CD14-positive monocyte (primary cell): ENCODE results near the gene LRRC28. TPM values are rescaled to one million over a fixed set of nuclear protein-coding genes. Genes with fewer than 3 reads are reported as not detected.
"Not testable (repeated sequence)": the region's sequence is repeated elsewhere in the genome, so short reads cannot be mapped to it uniquely, and the experiment has no call there.

ENCODE experiments used
- DNase-seq, 3 donors: peaks; one replicate each; pipeline ENCODE4 v3.0.0-alpha.2; 2011 to 2022
- H2AFZ ChIP-seq: 2 replicates; pipeline ENCODE4 v1.6.0; 2012; ENCODE audit warnings: mild to moderate bottlenecking, low read depth, low read length, inconsistent platforms; ENCODE audit not compliant: insufficient read depth, poor library complexity, severe bottlenecking
- H3K27ac ChIP-seq, 2 donors: 1 replicate in 1 of 2; 2 replicates in 1 of 2; pipeline ENCODE4 v1.5.1; 2012 to 2013; ENCODE audit warnings: low read length in 2 of 2, control low read depth in 1 of 2, inconsistent platforms in 1 of 2, low read depth in 1 of 2, mild to moderate bottlenecking in 1 of 2
- H3K27me3 ChIP-seq, 2 donors: one replicate each; pipeline versions ENCODE4 v1.6.0 to v1.6.1; 2011 to 2013; ENCODE audit warnings: low read length in 2 of 2; ENCODE audit not compliant: control insufficient read depth in 2 of 2, insufficient read depth in 2 of 2
- H3K36me3 ChIP-seq, 2 donors: replicated peaks in 1 of 2; 1 replicate in 1 of 2; 2 replicates in 1 of 2; pipeline versions ENCODE4 v1.5.1 to v1.6.1; 2012 to 2013; ENCODE audit warnings: low read length in 2 of 2, control low read depth in 1 of 2, inconsistent platforms in 1 of 2, mild to moderate bottlenecking in 1 of 2; ENCODE audit not compliant: insufficient read depth in 2 of 2, control insufficient read depth in 1 of 2
- H3K4me1 ChIP-seq, 2 donors: 1 replicate in 1 of 2; 2 replicates in 1 of 2; pipeline versions ENCODE4 v1.5.1 to v1.6.1; 2012 to 2013; ENCODE audit warnings: low read length in 2 of 2, control low read depth in 1 of 2, inconsistent platforms in 1 of 2, mild to moderate bottlenecking in 1 of 2, moderate library complexity in 1 of 2; ENCODE audit not compliant: insufficient read depth in 2 of 2, control insufficient read depth in 1 of 2
- H3K4me2 ChIP-seq: replicated peaks from 2 replicates; pipeline ENCODE3; 2012; ENCODE audit warnings: low read length, moderate library complexity, mild to moderate bottlenecking; ENCODE audit not compliant: poor library complexity, severe bottlenecking; ENCODE audit errors: extremely low read depth
- H3K4me3 ChIP-seq, 3 experiments: fragments of 200-600 bp in 1 of 3; sonication (generic) in 1 of 3; replicated peaks in 1 of 3; 1 replicate in 2 of 3; 2 replicates in 1 of 3; pipeline ENCODE4 v1.5.1; 2011 to 2013; ENCODE audit warnings: low read length in 3 of 3, mild to moderate bottlenecking in 3 of 3, control low read depth in 2 of 3, low read depth in 2 of 3, inconsistent platforms in 1 of 3, moderate library complexity in 1 of 3
- H3K79me2 ChIP-seq: 2 replicates; pipeline ENCODE4 v1.6.0; 2012; ENCODE audit warnings: mild to moderate bottlenecking, control low read depth, inconsistent platforms, low read length, moderate library complexity; ENCODE audit not compliant: insufficient read depth
- H3K9ac ChIP-seq: 2 replicates; pipeline ENCODE4 v1.6.0; 2017; ENCODE audit warnings: low read length, mild to moderate bottlenecking; ENCODE audit not compliant: insufficient read depth, poor library complexity, severe bottlenecking
- H3K9me3 ChIP-seq, 2 donors: replicated peaks in 1 of 2; 1 replicate in 1 of 2; 2 replicates in 1 of 2; pipeline versions ENCODE4 v1.5.1 to v1.6.1; 2012 to 2013; ENCODE audit warnings: low read length in 2 of 2, control low read depth in 1 of 2; ENCODE audit not compliant: control insufficient read depth in 1 of 2, insufficient read depth in 1 of 2
- H4K20me1 ChIP-seq: 2 replicates; pipeline ENCODE4 v1.6.0; 2012; ENCODE audit warnings: mild to moderate bottlenecking, low read length, control low read depth, moderate library complexity; ENCODE audit not compliant: insufficient read depth
- H3K27ac Mint-ChIP-seq, 7 donors: one replicate each; pipeline ENCODE4 v1.8.0; 2020; ENCODE audit warnings: mild to moderate bottlenecking in 7 of 7, mixed read lengths in 7 of 7, moderate library complexity in 6 of 7, inconsistent platforms in 2 of 7
- H3K27me3 Mint-ChIP-seq, 3 donors: one replicate each; pipeline ENCODE4 v1.8.0; 2021 to 2022; ENCODE audit warnings: low read depth in 3 of 3, mild to moderate bottlenecking in 3 of 3, mixed read lengths in 3 of 3, moderate library complexity in 3 of 3, inconsistent platforms in 1 of 3
- H3K36me3 Mint-ChIP-seq, 2 donors: one replicate each; pipeline ENCODE4 v1.8.0; 2020; ENCODE audit warnings: mixed read lengths in 2 of 2, inconsistent platforms in 1 of 2, mild to moderate bottlenecking in 1 of 2
- H3K4me1 Mint-ChIP-seq: one replicate; pipeline ENCODE4 v1.8.0; 2020; ENCODE audit warnings: mild to moderate bottlenecking, mixed read lengths
- H3K4me3 Mint-ChIP-seq, 2 donors: one replicate each; pipeline ENCODE4 v1.8.0; 2020; ENCODE audit warnings: mild to moderate bottlenecking in 2 of 2, mixed read lengths in 2 of 2, moderate library complexity in 1 of 2
- H3K9me3 Mint-ChIP-seq, 7 donors: one replicate each; pipeline ENCODE4 v1.8.0; 2020 to 2022; ENCODE audit warnings: mixed read lengths in 7 of 7, mild to moderate bottlenecking in 6 of 7, moderate library complexity in 6 of 7, inconsistent platforms in 2 of 7
- WGBS: methylation state at CpG from one replicate; pipeline ENCODE4 v1.1.5; 2013; ENCODE audit warnings: missing lambda C conversion rate; ENCODE audit not compliant: insufficient coverage; 5-methylcytosine and 5-hydroxymethylcytosine counted together
- intact Hi-C, 2 donors: fragments of 100-400 bp; cut with micrococcal nuclease; formaldehyde crosslinking; loops; one replicate each; pipeline versions ENCODE4 v1.15.0 to v1.15.1; 2023
- polyA plus RNA-seq, 3 donors: library from polyadenylated mRNA; depleted of rRNA in 1 of 3; unstranded in 2 of 3; stranded (reverse) in 1 of 3; fragments of 300-500 nt in 2 of 3; fragments of >200 nt in 1 of 3; fragmentation: Illumina TruSeq in 2 of 3; gene quantifications; 1 replicate in 2 of 3; 2 replicates in 1 of 3; pipeline ENCODE4 v1.2.3, GENCODE V29; 2012 to 2021
- TF ChIP-seq, protein P1 (sequence below): fragments of 200-600 bp; IDR thresholded peaks from one replicate; pipeline ENCODE4 v1.8.0; 2022; ENCODE audit warnings: antibody characterized with exemption, mild to moderate bottlenecking

LRRC28 gene
- polyA plus RNA-seq, 3 donors: 18.6 to 25.3 (median 19.8) TPM

DNA sequence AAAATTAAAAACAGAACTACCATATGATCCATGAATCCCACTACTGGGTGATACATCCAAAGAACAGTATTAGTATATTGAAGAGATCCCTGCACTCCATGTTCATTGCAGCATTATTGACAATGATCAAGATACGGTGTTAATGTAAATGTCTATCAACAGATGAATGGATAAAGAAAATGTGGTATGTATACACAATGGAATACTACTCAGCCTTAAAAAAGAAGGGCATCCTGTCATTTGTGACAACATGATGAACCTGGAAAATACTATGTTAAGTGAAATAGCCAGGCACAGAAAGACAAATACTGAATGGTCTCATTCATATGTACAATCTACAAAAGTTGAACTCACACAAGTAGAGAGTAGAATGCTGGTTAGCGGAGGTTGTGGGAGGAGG lies 18.5 kb upstream of the LRRC28 start:
- H3K4me3 ChIP-seq: no peak overlapping the region
- no peak overlapping the region for H3K27ac ChIP-seq
- Mint-ChIP-seq H3K36me3 (peaks cover 2 to 6% of the 10 kb centered on the region in 2 donors), H3K4me3 (no peak overlapping the region), H3K9me3 (no peaks in the 10 kb centered on the region), H3K27ac (no peak overlapping the region), H3K4me1 (peaks cover 10% of the 10 kb centered on the region), H3K27me3 (peaks cover 0 to 6% (median 0%) of the 10 kb centered on the region in 3 donors)
- DNase-seq: no peak
- H3K36me3 ChIP-seq: peaks cover 0 to under 1% of the 10 kb centered on the region in 2 donors
- TF ChIP-seq, protein P1, sequence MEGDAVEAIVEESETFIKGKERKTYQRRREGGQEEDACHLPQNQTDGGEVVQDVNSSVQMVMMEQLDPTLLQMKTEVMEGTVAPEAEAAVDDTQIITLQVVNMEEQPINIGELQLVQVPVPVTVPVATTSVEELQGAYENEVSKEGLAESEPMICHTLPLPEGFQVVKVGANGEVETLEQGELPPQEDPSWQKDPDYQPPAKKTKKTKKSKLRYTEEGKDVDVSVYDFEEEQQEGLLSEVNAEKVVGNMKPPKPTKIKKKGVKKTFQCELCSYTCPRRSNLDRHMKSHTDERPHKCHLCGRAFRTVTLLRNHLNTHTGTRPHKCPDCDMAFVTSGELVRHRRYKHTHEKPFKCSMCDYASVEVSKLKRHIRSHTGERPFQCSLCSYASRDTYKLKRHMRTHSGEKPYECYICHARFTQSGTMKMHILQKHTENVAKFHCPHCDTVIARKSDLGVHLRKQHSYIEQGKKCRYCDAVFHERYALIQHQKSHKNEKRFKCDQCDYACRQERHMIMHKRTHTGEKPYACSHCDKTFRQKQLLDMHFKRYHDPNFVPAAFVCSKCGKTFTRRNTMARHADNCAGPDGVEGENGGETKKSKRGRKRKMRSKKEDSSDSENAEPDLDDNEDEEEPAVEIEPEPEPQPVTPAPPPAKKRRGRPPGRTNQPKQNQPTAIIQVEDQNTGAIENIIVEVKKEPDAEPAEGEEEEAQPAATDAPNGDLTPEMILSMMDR: no peak
- WGBS: no CpG with 5 or more reads among the region's 2 CpGs
- H2AFZ ChIP-seq: no peak overlapping the region
- no peak overlapping the region for H3K9ac ChIP-seq
- no peak overlapping the region for H3K4me2 ChIP-seq
- H4K20me1 ChIP-seq: no peaks in the 10 kb centered on the region
- H3K4me1 ChIP-seq: no peaks in the 10 kb centered on the region
- no peaks in the 10 kb centered on the region for H3K9me3 ChIP-seq
- no peaks in the 10 kb centered on the region for H3K27me3 ChIP-seq
- intact Hi-C loops: no loop called here
- no peaks in the 10 kb centered on the region for H3K79me2 ChIP-seq

DNA sequence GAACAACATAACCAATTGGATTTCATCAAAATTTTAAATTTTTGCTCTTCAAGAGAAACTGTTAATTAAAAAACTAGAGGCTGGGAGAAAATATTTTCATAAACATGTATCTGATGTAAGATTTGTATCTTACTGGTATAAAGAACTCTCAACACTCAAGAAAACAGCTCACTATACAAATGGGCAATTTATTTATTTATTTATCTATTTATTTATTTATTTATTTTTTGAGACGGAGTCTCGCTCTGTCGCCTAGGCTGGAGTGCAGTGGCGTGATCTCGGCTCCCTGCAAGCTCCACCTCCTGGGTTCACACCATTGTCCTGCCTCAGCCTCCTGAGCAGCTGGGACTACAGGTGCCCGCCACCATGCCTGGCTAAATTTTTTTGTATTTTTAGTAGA lies 17.1 kb upstream of the LRRC28 start:
- H3K4me2 ChIP-seq, H3K4me1 ChIP-seq, H3K36me3 Mint-ChIP-seq, H2AFZ ChIP-seq, H3K27me3 ChIP-seq, H3K4me3 Mint-ChIP-seq, H3K4me1 Mint-ChIP-seq, H3K27ac Mint-ChIP-seq, H3K79me2 ChIP-seq, H4K20me1 ChIP-seq, H3K4me3 ChIP-seq, H3K36me3 ChIP-seq, intact Hi-C loops, H3K9me3 Mint-ChIP-seq, H3K27me3 Mint-ChIP-seq, H3K27ac ChIP-seq, DNase-seq, H3K9ac ChIP-seq, H3K9me3 ChIP-seq: not testable (repeated sequence)
- no CpG with 5 or more reads among the region's 6 CpGs for WGBS
